PC-9 (cell line): ENCODE measurements around the gene SEMA6B. TPM values are rescaled to one million over a fixed set of nuclear protein-coding genes. Genes with fewer than 3 reads are reported as not detected.

Source experiments
- BruUV-seq: library from RNA; stranded (reverse); fragments of 400-500 nt; replicated peaks from 2 replicates; lab custom pipeline; 2021; lab: Mats Ljungman, UMichigan
- CTCF ChIA-PET: fragments of 300-600 bp; sonication (Branson Sonifier 250); formaldehyde crosslinking; loops from one replicate; lab custom pipeline; 2022; ENCODE audit warnings: antibody characterized with exemption; lab: Charles Lee
- POLR2A ChIA-PET: fragments of 300-600 bp; sonication (Branson Sonifier 250); formaldehyde crosslinking; loops from one replicate; lab custom pipeline; 2022; ENCODE audit warnings: antibody characterized with exemption; ENCODE audit not compliant: unreplicated experiment; lab: Charles Lee
- DNase-seq, 2 experiments: peaks; one replicate each; pipeline versions ENCODE4 v3.0.0 to v3.0.0-alpha.2; 2015 to 2022; ENCODE audit warnings: mixed read lengths in 1 of 2
- H2AFZ ChIP-seq: fragments of 200-600 bp; sonication (generic); 2 replicates; pipeline ENCODE4 v1.8.1; 2017; ENCODE audit warnings: antibody characterized with exemption
- H3F3A ChIP-seq: fragments of 200-600 bp; sonication (generic); 2 replicates; pipeline ENCODE4 v1.8.1; 2017; ENCODE audit warnings: antibody characterized with exemption, mild to moderate bottlenecking, low read depth; ENCODE audit not compliant: insufficient read depth
- H3K27ac ChIP-seq: fragments of 200-600 bp; sonication (generic); 2 replicates; pipeline ENCODE4 v1.6.1; 2016; ENCODE audit warnings: mixed run types
- H3K27me3 ChIP-seq: fragments of 200-600 bp; sonication (generic); 2 replicates; pipeline ENCODE4 v1.6.1; 2016; ENCODE audit warnings: low read depth, mixed run types; ENCODE audit not compliant: insufficient read depth
- H3K36me3 ChIP-seq: fragments of 200-600 bp; sonication (generic); 2 replicates; pipeline ENCODE4 v1.6.1; 2016; ENCODE audit warnings: low read depth, mixed run types
- H3K4me1 ChIP-seq: fragments of 200-600 bp; sonication (generic); replicated peaks from 2 replicates; pipeline ENCODE4 v1.6.1; 2016; ENCODE audit warnings: mixed run types; ENCODE audit not compliant: insufficient read depth
- H3K4me2 ChIP-seq: fragments of 200-600 bp; sonication (generic); 2 replicates; pipeline ENCODE4 v1.6.1; 2017; ENCODE audit warnings: mixed run types
- H3K4me3 ChIP-seq: fragments of 200-600 bp; sonication (generic); 2 replicates; pipeline ENCODE4 v1.6.1; 2016; ENCODE audit warnings: mixed run types
- H3K79me2 ChIP-seq: fragments of 200-600 bp; sonication (generic); 2 replicates; pipeline ENCODE4 v1.6.1; 2017; ENCODE audit warnings: low read depth, mixed run types
- H3K9me2 ChIP-seq: fragments of 200-600 bp; sonication (generic); 2 replicates; pipeline ENCODE4 v1.8.1; 2017; ENCODE audit warnings: mild to moderate bottlenecking; ENCODE audit not compliant: insufficient read depth
- H3K9me3 ChIP-seq: fragments of 200-600 bp; sonication (generic); 2 replicates; pipeline ENCODE4 v1.8.1; 2016; ENCODE audit warnings: low read depth; ENCODE audit not compliant: insufficient read depth
- H4K20me1 ChIP-seq: fragments of 200-600 bp; sonication (generic); 2 replicates; pipeline ENCODE4 v1.8.1; 2017; ENCODE audit not compliant: insufficient read depth
- CTCF ChIP-seq: fragments of 200-600 bp; sonication (generic); conservative IDR thresholded peaks from 2 replicates; pipeline ENCODE4 v1.6.1; 2017; ENCODE audit warnings: mixed run types, antibody characterized with exemption, mild to moderate bottlenecking, moderate library complexity
- EZH2 ChIP-seq: fragments of 200-600 bp; sonication (generic); IDR thresholded peaks from 2 replicates; pipeline ENCODE4 v1.8.0; 2017; ENCODE audit warnings: antibody characterized with exemption, low read depth
- intact Hi-C: fragments of 100-400 bp; cut with micrococcal nuclease; formaldehyde crosslinking; loops from one replicate; pipeline ENCODE4 v1.10.0; 2022; ENCODE audit not compliant: unreplicated experiment
- total RNA-seq: library from RNA; stranded (reverse); gene quantifications from 2 replicates; pipeline ENCODE4 v1.2.3, GENCODE V29; 2021

The SEMA6B gene
- total RNA-seq, 1 experiment from 2014 or later, result 3.3 TPM

DNA sequence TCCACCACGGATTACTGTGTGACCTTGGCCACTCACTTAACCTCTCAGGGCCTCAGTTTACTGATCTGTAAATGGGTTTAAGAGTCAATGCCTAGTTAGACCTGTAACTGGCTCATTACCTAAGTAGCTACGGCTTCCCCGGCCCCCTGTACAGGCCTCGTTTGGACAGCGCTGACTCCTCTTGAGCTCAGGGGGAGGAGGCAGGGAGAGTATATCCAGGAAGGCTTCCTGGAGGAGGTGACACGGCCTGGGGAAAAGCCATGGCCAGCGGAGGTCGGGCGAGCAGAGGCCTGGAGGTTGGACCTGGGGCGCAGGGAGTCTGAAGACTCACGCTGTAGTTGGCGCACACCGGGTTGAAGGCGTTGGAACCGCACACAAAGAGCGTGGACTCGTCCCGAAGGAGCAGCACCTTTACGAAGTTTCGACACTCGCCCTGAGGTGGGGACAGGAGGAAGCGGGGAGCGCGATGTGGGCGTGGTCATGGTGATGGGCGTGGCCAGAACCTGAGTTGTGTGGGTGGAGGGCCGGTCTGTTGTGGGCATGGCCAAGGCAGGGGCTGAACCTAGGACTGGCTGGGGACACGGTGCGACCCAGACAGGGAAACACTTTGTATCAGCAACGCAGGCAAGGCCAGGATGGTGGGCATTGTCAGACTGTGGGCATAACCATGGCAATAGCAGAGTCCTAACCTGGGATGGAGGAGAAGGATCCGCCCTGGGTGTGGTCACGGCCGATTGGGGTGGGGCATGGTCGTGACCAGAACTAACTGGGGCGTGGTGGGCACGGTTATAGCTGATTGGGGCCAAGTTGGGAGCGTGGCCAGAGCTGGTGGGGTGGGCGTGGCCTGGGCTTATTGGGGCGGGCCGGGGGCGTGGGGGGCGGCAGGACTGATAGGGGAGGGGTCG, 3.6 kb downstream of the SEMA6B start:
- DNase-seq, result peak in 1 of 2 experiments; percentile 62
- no peaks in the 10 kb centered on the region for H3K9me3 ChIP-seq
- H3K9me2 ChIP-seq, result no peaks in the 10 kb centered on the region
- H3K27ac ChIP-seq, result no peak overlapping the region
- no peak overlapping the region for H2AFZ ChIP-seq
- TF ChIP-seq EZH2, result no peak
- TF ChIP-seq CTCF, result no peak
- intact Hi-C loops, result no loop called here
- peaks cover 3% of the 10 kb centered on the region for H3F3A ChIP-seq
- no TSS peak for BruUV-seq
- H3K4me2 ChIP-seq, result peak overlapping the region; percentile 56; the same call in 1 of the 2 replicates
- H3K4me3 ChIP-seq, result peak overlapping the region; percentile 31; the same call in 1 of the 2 replicates
- ChIA-PET POLR2A (no interaction called here), CTCF (interaction anchor here (0.7 kb wide), 1 partner anchor 419 kb away, joined by 7 read pairs; no protein-coding TSS in a partner anchor)
- H3K79me2 ChIP-seq, result no peaks in the 10 kb centered on the region
- no peaks in the 10 kb centered on the region for H4K20me1 ChIP-seq
- no peaks in the 10 kb centered on the region for H3K36me3 ChIP-seq
- no peaks in the 10 kb centered on the region for H3K27me3 ChIP-seq
- H3K4me1 ChIP-seq, result no peaks in the 10 kb centered on the region

- Histone ChIP-seq H3K9me2 (no peaks in the 10 kb centered on the region), H4K20me1 (no peaks in the 10 kb centered on the region), H2AFZ (no peak overlapping the region), H3K4me1 (no peaks in the 10 kb centered on the region), H3K27me3 (no peaks in the 10 kb centered on the region), H3K79me2 (no peaks in the 10 kb centered on the region), H3K9me3 (no peaks in the 10 kb centered on the region), H3F3A (peaks cover 3% of the 10 kb centered on the region), H3K4me3 (no peak overlapping the region), H3K27ac (no peak overlapping the region), H3K36me3 (no peaks in the 10 kb centered on the region), H3K4me2 (no peak overlapping the region)
- no TSS peak for BruUV-seq
- TF ChIP-seq CTCF, result no peak
- DNase-seq, result no peak
- intact Hi-C loops, result no loop called here
- CTCF ChIA-PET, result no interaction called here
- POLR2A ChIA-PET, result interaction anchor here (0.7 kb wide), 1 partner anchor 80 kb away, joined by 6 read pairs; no protein-coding TSS in a partner anchor
Measured at GRCh38 chr19:4554717-4555116, 4.8 kb downstream of the SEMA6B start.

GRCh38 chr19:4553775-4554174, 5.7 kb downstream of the SEMA6B start:
- no peak for DNase-seq
- H3K36me3 ChIP-seq, result no peaks in the 10 kb centered on the region
- H3K27me3 ChIP-seq, result no peaks in the 10 kb centered on the region
- no peak overlapping the region for H3K4me2 ChIP-seq
- H3K9me2 ChIP-seq, result no peaks in the 10 kb centered on the region
- H3K4me3 ChIP-seq, result no peak overlapping the region
- CTCF ChIA-PET, result no interaction called here
- H3K79me2 ChIP-seq, result no peaks in the 10 kb centered on the region
- H3K9me3 ChIP-seq, result no peaks in the 10 kb centered on the region
- BruUV-seq, result no TSS peak
- H3F3A ChIP-seq, result peaks cover 1% of the 10 kb centered on the region
- POLR2A ChIA-PET, result no interaction called here
- no peaks in the 10 kb centered on the region for H3K4me1 ChIP-seq
- TF ChIP-seq EZH2 (no peak), CTCF (no peak)
- H3K27ac ChIP-seq, result no peak overlapping the region
- no peaks in the 10 kb centered on the region for H4K20me1 ChIP-seq
- intact Hi-C loops, result no loop called here
- no peak overlapping the region for H2AFZ ChIP-seq
